Activated naive CD8-positive, alpha-beta T cell treated with anti-CD3 and anti-CD28 coated beads, Interleukin-2, amount 10 ng/mL, durations not matched to agents 7 days and 5 days (primary cell): ENCODE measurements around the gene ZNF341. TPM values are rescaled to one million over a fixed set of nuclear protein-coding genes. Genes with fewer than 3 reads are reported as not detected.
"Not testable (repeated sequence)": the region's sequence is repeated elsewhere in the genome, so short reads cannot be mapped to it uniquely, and the experiment has no call there.

ENCODE experiments used
- ATAC-seq: fragments of 150-1000 bp; cut with Tn5 transposase; one replicate; pipeline ENCODE4 v1.10.0; 2021; ENCODE audit warnings: low read depth, moderate library complexity
- POLR2A ChIA-PET: fragments of 350-600 bp; sonication (Branson Sonifier 250); formaldehyde crosslinking; loops from one replicate; lab custom pipeline; 2021; ENCODE audit warnings: antibody characterized with exemption; lab: Charles Lee
- DNase-seq: peaks from one replicate; pipeline ENCODE4 v3.0.0; 2021
- H3K27ac Mint-ChIP-seq: one replicate; pipeline ENCODE4 v1.8.0; 2022; ENCODE audit warnings: mild to moderate bottlenecking, mixed read lengths
- H3K27me3 Mint-ChIP-seq: one replicate; pipeline ENCODE4 v1.8.0; 2022; ENCODE audit warnings: mild to moderate bottlenecking, moderate library complexity, mixed read lengths
- H3K36me3 Mint-ChIP-seq: one replicate; pipeline ENCODE4 v1.8.0; 2021; ENCODE audit warnings: mild to moderate bottlenecking, mixed read lengths
- H3K4me1 Mint-ChIP-seq: one replicate; pipeline ENCODE4 v1.8.0; 2021; ENCODE audit warnings: mixed read lengths
- H3K4me3 Mint-ChIP-seq: one replicate; pipeline ENCODE4 v1.8.0; 2022; ENCODE audit warnings: mild to moderate bottlenecking, moderate library complexity, mixed read lengths
- H3K9me3 Mint-ChIP-seq: one replicate; pipeline ENCODE4 v1.8.0; 2021; ENCODE audit warnings: mixed read lengths
- total RNA-seq, 2 experiments: library from RNA; stranded (reverse); gene quantifications; one replicate each; pipeline ENCODE4 v1.2.3, GENCODE V29; 2021

Gene ZNF341
- total RNA-seq, 2 experiments from 2014 or later = 5.1 to 5.7 TPM

DNA sequence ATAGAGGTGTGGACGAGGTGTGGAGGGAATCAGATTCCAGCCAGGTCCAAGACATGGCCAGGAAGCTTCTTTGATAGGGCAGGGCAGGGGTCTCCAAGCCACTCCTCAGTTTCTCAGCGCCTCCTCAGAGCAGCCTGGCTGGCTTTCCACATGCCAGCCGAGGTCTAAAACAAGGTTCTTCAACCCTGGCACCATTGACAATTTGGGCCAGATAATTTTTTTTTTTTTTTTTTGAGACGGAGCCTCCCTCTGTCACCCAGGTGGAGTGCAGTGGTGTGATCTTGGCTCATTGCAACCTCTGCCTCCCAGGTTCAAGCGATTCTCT is 58.0 kb downstream of the ZNF341 start:
- H3K27ac Mint-ChIP-seq = no peak overlapping the region
- H3K27me3 Mint-ChIP-seq = no peaks in the 10 kb centered on the region
- ATAC-seq (no peak), DNase-seq (no peak)
- peaks cover 16% of the 10 kb centered on the region for H3K4me1 Mint-ChIP-seq
- POLR2A ChIA-PET = no interaction called here
- no peaks in the 10 kb centered on the region for H3K36me3 Mint-ChIP-seq
- H3K9me3 Mint-ChIP-seq = no peaks in the 10 kb centered on the region
- no peak overlapping the region for H3K4me3 Mint-ChIP-seq

DNA sequence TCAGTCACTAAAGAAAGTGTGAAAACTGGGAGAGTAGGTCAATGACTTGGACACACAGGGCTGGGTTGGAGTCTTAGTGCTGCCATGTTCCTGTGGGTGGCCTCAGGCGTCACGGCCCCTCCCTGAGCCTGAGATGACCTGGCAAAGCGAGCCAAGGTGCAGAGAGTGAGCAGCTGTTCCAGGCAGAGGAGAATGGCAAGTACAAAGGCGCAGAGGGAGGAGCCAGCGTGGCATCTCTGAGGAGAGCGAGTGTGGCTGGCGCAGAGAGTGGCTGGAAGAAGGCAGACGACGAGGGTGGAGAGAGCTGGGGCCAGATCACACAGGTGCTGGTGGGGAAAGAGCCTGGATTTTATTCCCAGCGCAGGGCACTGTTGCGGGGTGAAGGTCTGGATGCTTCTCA is 58.8 kb downstream of the ZNF341 start:
- peaks cover 16% of the 10 kb centered on the region for H3K4me1 Mint-ChIP-seq
- peak overlapping the region; percentile 3 for H3K27ac Mint-ChIP-seq
- no peak overlapping the region for H3K4me3 Mint-ChIP-seq
- H3K36me3 Mint-ChIP-seq = no peaks in the 10 kb centered on the region
- no peaks in the 10 kb centered on the region for H3K27me3 Mint-ChIP-seq
- DNase-seq (no peak), ATAC-seq (no peak)
- POLR2A ChIA-PET = no interaction called here
- no peaks in the 10 kb centered on the region for H3K9me3 Mint-ChIP-seq

DNA sequence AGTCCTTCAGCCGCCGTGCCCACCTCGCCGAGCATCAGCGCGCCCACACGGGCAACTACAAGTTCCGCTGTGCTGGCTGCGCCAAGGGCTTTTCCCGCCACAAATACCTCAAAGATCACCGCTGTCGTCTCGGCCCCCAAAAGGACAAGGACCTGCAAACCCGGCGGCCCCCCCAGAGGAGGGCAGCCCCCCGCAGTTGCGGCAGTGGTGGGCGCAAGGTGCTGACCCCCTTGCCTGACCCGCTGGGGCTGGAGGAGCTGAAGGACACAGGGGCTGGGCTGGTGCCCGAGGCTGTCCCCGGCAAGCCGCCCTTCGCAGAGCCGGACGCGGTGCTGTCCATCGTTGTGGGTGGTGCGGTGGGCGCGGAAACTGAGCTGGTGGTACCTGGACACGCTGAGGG is 59.2 kb downstream of the ZNF341 start:
- POLR2A ChIA-PET = interaction anchor here (1.1 to 1.3 kb wide), 2 partner anchors 20 to 68 kb away, joined by 4 read pairs; partner anchors contain the start of gene CHMP4B
- Mint-ChIP-seq H3K4me3 (no peak overlapping the region), H3K9me3 (no peaks in the 10 kb centered on the region), H3K27ac (no peak overlapping the region), H3K36me3 (no peaks in the 10 kb centered on the region), H3K27me3 (no peaks in the 10 kb centered on the region), H3K4me1 (peaks cover 16% of the 10 kb centered on the region)
- DNase-seq (no peak), ATAC-seq (no peak)

DNA sequence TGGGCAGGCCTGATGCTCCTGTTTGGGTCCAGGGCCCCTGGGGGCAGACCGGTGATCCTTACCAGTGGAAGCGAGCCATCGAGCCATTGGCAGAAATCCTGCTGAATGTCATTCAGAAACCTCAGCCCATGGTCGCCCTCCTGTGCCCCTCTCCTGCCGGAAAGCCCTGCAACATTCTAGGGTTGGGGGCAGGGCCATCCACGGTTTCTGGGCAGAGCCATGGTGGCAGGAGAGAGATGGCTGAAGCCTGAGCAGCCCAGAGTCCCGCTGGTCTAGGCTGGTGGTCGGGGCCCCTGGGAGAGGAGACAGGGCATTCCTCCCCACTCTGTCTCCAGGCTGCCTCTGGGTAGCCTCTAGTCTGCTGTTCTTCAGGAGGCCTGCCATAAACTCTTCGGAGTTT is 59.7 kb downstream of the ZNF341 start:
- ATAC-seq = no peak
- H3K27ac Mint-ChIP-seq = no peak overlapping the region
- peaks cover 14% of the 10 kb centered on the region for H3K4me1 Mint-ChIP-seq
- H3K9me3 Mint-ChIP-seq = no peaks in the 10 kb centered on the region
- no peak for DNase-seq
- POLR2A ChIA-PET = interaction anchor here (1.1 to 1.3 kb wide), 2 partner anchors 19 to 67 kb away, joined by 4 read pairs; partner anchors contain the start of gene CHMP4B
- H3K4me3 Mint-ChIP-seq = no peak overlapping the region
- no peaks in the 10 kb centered on the region for H3K36me3 Mint-ChIP-seq
- no peaks in the 10 kb centered on the region for H3K27me3 Mint-ChIP-seq

DNA sequence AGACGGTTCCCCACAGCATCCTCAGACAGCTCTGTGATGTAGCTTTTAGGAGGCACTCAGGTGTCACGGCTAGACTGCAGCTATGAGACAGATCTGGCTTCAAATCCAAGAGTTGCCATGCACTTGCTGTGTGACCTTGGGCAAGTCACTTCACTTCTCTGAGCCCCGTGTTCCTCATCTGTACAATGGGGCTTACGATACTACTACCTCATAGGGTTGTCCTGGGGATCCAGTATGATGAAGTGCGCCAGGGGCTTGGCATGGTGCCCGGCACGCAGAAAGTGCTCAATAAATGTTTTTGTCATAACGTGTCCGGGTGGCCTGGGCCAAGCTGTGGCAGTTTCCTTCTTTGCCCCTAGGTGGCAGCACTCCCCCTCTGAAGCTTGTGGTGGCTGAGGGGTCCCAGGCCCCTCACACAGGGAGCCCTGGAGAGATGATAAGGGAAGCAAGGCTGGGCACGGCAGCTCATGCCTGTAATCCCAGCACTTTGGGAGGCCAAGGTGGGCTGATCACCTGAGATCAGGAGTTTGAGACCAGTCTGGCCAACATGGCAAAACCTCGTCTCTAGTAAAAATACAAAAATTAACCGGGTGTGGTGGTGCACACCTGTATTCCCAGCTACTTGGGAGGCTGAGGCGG is 60.3 kb downstream of the ZNF341 start:
- ATAC-seq = no peak
- Mint-ChIP-seq H3K4me3 (no peak overlapping the region), H3K36me3 (no peaks in the 10 kb centered on the region), H3K9me3 (no peaks in the 10 kb centered on the region), H3K4me1 (peaks cover 12% of the 10 kb centered on the region), H3K27me3 (no peaks in the 10 kb centered on the region), H3K27ac (peak overlapping the region; percentile 8)
- peak; percentile 69 for DNase-seq
- POLR2A ChIA-PET = interaction anchor here (1.1 to 1.3 kb wide), 2 partner anchors 19 to 67 kb away, joined by 4 read pairs; partner anchors contain the start of gene CHMP4B

DNA sequence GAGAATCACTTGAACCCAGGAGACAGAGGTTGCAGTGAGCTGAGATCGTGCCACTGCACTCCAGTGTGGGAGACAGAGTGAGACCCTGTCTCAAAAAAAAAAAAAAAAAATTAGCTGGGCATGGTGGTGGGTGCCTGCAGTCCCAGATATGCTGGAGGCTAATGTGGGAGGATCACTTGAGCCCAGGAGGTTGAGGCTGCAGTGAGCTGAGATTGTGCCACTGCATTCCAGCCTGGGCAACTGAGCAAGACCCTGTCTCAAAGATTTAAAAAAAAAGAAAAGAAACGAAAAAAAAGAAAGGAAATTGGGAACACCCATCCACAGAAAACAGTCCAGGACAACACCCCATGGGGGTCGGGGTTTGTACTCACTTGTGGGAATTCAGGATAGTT is 60.8 kb downstream of the ZNF341 start:
- POLR2A ChIA-PET = interaction anchor here (1.3 kb wide), 1 partner anchor 66 kb away, joined by 4 read pairs; no protein-coding TSS in a partner anchor
- not testable (repeated sequence) for H3K9me3 Mint-ChIP-seq, H3K4me1 Mint-ChIP-seq, ATAC-seq, H3K27me3 Mint-ChIP-seq, H3K36me3 Mint-ChIP-seq, H3K4me3 Mint-ChIP-seq, DNase-seq
- peak overlapping the region; percentile 61 for H3K27ac Mint-ChIP-seq

DNA sequence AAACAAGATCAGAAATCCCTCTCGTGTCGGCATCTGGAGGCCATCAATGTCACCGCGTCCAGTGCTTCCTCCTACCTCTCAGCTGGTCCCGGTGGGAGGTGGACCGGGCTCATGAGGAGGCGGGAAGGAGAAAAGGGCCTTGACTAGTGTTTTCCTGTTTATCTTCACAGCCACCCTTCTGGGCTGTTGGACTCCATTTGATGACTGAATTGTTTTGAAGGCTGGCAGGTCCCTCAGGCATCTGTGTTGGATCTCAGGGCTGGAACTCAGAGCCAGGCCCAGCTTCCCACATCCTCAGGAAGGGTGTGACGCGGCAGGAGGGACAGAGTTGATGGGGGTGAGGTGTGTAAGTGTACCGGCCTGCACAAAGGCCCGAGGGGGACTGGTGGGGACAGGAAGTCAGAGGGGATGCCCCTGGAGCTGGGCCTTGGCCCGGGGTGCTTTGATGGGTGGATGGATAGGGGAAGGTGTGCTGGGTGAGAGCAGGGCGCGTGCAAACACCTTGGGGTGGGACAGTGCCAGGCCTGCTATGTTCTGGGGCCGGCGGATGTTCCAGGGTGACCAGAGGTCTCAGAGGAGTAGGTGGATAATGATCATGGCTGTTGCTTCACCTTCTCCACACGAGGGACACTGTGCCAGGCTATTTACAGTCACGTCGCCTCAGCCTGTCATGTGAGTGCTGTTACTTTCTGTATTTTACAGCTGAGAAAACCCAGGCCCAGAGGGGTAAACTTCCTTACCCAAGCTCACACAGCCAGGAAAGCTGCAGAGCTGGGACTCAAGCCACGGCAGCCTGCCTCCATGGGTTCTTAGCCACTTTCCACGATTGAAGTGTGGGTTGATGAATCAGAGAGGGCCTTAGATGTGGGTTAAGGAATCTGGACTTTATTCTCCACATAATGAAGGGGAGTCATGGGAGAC is 61.5 kb downstream of the ZNF341 start:
- Mint-ChIP-seq H3K4me1 (peaks cover 4% of the 10 kb centered on the region), H3K27me3 (no peaks in the 10 kb centered on the region), H3K4me3 (no peak overlapping the region), H3K36me3 (no peaks in the 10 kb centered on the region), H3K9me3 (no peaks in the 10 kb centered on the region), H3K27ac (peak overlapping the region; percentile 68)
- peak; percentile 36 for ATAC-seq
- POLR2A ChIA-PET = interaction anchor here (1.8 kb wide), 1 partner anchor 18 kb away, joined by 5 read pairs; the partner anchor contains the start of gene CHMP4B
- no peak for DNase-seq

DNA sequence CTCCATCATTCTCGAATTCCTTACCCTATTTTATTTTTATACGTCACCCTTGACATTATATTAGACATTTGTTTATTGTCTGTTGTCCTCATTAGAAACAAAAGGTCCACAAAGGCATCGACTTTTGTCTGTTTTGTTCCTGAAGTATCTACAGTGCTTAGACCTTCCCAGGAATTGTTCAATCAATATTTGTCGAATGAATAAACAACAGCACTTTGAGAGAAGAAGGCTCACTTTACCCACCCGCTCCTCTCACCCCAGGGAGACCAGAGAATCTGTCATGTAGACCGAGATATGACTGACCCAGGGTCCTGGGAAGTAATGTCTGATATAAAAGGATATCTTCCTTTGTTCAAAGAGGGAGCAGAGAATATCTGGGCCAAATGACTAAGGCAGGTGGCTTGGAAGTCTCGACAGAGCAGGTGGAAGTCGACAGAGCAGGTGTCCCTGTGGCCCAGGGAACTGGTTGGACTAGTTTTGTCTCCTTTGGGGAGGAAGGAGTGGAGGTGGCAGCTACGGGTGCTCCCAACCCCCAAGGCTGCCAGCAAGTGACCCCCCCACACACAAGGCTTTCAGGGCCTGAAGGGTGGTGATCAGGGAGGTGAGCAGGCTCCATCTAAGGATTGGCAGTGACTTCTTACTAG is 64.6 kb downstream of the ZNF341 start:
- H3K27ac Mint-ChIP-seq = no peak overlapping the region
- no peak overlapping the region for H3K4me3 Mint-ChIP-seq
- POLR2A ChIA-PET = no interaction called here
- H3K9me3 Mint-ChIP-seq = no peaks in the 10 kb centered on the region
- DNase-seq (no peak), ATAC-seq (no peak)
- H3K36me3 Mint-ChIP-seq = no peaks in the 10 kb centered on the region
- H3K4me1 Mint-ChIP-seq = peaks cover 4% of the 10 kb centered on the region
- H3K27me3 Mint-ChIP-seq = no peaks in the 10 kb centered on the region

DNA sequence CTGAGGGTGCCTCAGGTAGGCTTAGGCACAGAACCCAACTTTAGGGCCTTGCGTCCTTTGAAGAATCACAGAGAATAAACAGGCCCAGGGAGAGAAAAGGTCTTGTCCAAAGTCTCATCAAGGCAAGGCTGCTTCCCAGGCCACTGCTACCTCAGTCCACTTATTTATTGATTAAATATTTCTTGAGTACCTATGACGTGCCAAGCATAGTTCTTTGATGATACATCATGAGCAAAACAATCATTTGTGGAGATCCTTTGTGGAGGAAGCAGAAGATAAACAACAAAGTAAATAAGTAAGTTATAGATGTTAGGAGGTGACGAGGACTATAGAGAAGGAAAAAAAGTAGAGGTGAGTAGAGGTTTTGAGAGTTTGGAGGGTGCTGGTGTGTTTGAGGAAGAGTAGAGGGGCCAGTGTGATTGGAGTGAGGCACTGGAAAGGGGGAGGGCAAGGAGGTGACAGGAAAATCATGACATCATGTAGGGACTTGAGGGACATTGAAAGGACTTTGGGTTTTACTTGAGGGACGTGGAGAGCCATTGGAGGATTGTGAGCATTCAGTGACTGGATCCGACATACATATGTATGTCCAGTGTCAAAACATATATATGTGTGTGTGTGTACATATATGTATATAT is 65.2 kb downstream of the ZNF341 start:
- no peak overlapping the region for H3K27ac Mint-ChIP-seq
- no peak overlapping the region for H3K4me3 Mint-ChIP-seq
- POLR2A ChIA-PET = no interaction called here
- no peaks in the 10 kb centered on the region for H3K27me3 Mint-ChIP-seq
- H3K36me3 Mint-ChIP-seq = no peaks in the 10 kb centered on the region
- ATAC-seq = no peak
- peaks cover 4% of the 10 kb centered on the region for H3K4me1 Mint-ChIP-seq
- H3K9me3 Mint-ChIP-seq = no peaks in the 10 kb centered on the region
- no peak for DNase-seq

DNA sequence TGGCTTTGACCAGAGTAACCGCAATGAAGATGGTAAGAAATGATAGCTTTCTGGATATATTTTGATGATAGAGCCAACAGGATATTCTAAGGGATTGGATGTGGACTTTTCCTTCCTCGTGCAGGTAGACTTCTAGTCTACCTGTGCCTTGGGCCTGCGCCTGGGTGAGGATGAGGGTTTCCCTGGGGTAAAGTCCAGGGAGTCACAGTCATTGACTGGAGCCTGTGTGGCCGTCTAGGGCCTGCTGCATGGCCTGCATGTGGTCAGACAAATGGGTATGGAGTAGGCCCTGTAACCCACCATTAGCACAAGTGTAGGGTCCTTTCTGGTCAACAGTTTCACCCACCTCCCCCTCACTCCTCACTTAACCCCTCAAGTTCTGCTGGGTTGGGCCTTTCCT is 66.6 kb downstream of the ZNF341 start:
- POLR2A ChIA-PET = interaction anchor here (1.2 kb wide), 1 partner anchor 13 kb away, joined by 4 read pairs; the partner anchor contains the start of gene CHMP4B
- Mint-ChIP-seq H3K36me3 (no peaks in the 10 kb centered on the region), H3K4me1 (peaks cover under 1% of the 10 kb centered on the region), H3K9me3 (no peaks in the 10 kb centered on the region), H3K27me3 (no peaks in the 10 kb centered on the region), H3K4me3 (no peak overlapping the region), H3K27ac (no peak overlapping the region)
- DNase-seq = no peak
- no peak for ATAC-seq

DNA sequence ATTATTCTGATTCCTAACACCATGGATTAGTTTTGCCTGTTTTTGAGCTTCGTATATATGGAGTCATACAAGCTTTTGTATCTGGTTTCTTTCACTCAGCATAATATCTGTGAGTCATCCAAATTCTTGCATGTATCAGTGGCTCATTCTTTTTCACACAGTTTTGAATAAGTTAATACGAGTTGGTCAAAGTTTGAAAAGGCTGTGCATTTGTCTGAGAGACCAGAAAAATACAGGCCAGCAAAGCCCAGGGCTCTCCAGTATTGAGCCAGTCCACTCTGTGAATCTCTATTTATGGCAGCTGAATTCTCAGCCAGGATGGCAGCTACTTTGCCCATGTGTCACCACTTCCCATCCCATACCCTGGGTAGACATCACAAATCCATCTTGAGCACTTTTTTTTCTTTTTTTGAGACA is 72.1 kb downstream of the ZNF341 start:
- H3K9me3 Mint-ChIP-seq = no peaks in the 10 kb centered on the region
- ATAC-seq (no peak), DNase-seq (no peak)
- H3K27ac Mint-ChIP-seq = no peak overlapping the region
- peaks cover 4% of the 10 kb centered on the region for H3K27me3 Mint-ChIP-seq
- peaks cover 2% of the 10 kb centered on the region for H3K4me1 Mint-ChIP-seq
- no peak overlapping the region for H3K4me3 Mint-ChIP-seq
- POLR2A ChIA-PET = interaction anchor here (0.6 to 0.9 kb wide), 2 partner anchors 9 to 143 kb away, joined by 3 to 5 read pairs; no protein-coding TSS in a partner anchor
- H3K36me3 Mint-ChIP-seq = no peaks in the 10 kb centered on the region

DNA sequence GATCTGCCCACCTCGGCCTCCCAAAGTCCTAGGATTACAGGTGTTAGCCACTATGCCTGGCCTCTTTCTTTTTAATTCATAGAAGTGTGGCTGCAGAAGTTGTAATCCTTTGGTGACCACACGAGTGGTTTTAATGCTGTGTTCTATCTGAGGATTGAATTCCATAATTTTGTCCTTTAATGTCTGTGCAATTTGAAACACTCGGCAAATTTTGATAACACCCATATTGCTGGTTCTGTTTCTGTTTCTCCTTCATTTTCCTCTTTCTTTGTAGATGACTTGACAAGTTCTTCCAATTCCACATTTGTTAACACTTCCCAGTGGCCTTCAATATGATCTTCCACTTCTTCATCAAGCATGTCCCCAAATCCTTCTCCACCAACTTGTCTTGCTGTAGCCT is 76.6 kb downstream of the ZNF341 start:
- POLR2A ChIA-PET = no interaction called here

DNA sequence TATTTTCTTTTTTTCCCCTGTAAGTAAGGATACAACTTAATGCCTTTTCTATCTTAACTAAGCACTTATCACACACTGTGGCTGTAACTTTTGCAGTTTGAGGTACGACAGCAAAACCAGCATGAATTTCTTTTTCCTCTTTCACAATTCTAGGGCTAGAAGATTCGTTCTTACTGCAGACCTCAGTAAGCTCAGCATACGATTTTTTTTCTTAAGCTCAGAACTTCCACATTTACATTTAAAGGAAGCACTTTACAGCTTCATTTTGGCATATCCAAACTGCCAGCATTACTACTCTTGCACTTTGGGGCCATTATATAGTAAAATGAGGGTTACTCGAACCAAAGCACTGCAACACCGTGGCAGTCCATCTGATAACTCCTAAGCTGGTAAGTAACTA is 78.5 kb downstream of the ZNF341 start:
- Mint-ChIP-seq H3K36me3 (peaks cover 23% of the 10 kb centered on the region), H3K4me3 (no peak overlapping the region), H3K9me3 (no peaks in the 10 kb centered on the region), H3K4me1 (peaks cover 27% of the 10 kb centered on the region), H3K27ac (no peak overlapping the region), H3K27me3 (peaks cover 4% of the 10 kb centered on the region)
- ATAC-seq = no peak
- POLR2A ChIA-PET = interaction anchor here (1.1 to 2.0 kb wide), 5 partner anchors 12 to 183 kb away, joined by 4 to 24 read pairs (median 4); partner anchors contain the start of gene RALY
- no peak for DNase-seq

More for the DNA sequence above, 76.6 kb downstream of the ZNF341 start:
- Mint-ChIP-seq H3K9me3 (no peaks in the 10 kb centered on the region), H3K4me1 (peaks cover 15% of the 10 kb centered on the region), H3K36me3 (peaks cover 14% of the 10 kb centered on the region), H3K27ac (no peak overlapping the region), H3K4me3 (no peak overlapping the region), H3K27me3 (peaks cover 4% of the 10 kb centered on the region)
- DNase-seq (no peak), ATAC-seq (no peak)
